HG03025 (cell line): ENCODE measurements around the gene MCC.

Experiments
- ATAC-seq: cut with Tn5 transposase; IDR thresholded peaks from one replicate; pipeline ENCODE4 v1.9.1; 2021; ENCODE audit warnings: mild to moderate bottlenecking, moderate library complexity; ENCODE audit not compliant: unreplicated experiment, low FRiP score

Gene MCC

DNA sequence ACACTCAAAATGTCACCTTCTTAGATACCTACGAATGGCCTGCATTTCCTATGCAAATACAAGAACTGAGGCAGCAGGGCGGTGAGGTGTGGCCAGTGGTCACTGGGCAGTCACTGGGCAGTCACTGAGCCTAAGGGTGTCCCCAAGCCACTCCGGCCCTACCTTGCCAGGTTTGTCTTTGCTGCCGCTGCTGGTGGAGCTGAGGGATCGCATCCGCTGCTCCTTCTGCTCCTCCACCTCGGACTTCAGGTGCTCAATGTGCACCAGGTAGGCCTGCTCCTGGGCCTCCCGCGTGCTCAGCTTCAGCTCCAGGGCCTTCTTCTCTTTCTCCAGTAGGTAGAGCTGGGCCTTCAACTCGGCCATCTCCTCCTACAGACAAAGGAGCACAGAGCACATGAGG lies 439.3 kb downstream of the MCC start:
- ATAC-seq = no peak

DNA sequence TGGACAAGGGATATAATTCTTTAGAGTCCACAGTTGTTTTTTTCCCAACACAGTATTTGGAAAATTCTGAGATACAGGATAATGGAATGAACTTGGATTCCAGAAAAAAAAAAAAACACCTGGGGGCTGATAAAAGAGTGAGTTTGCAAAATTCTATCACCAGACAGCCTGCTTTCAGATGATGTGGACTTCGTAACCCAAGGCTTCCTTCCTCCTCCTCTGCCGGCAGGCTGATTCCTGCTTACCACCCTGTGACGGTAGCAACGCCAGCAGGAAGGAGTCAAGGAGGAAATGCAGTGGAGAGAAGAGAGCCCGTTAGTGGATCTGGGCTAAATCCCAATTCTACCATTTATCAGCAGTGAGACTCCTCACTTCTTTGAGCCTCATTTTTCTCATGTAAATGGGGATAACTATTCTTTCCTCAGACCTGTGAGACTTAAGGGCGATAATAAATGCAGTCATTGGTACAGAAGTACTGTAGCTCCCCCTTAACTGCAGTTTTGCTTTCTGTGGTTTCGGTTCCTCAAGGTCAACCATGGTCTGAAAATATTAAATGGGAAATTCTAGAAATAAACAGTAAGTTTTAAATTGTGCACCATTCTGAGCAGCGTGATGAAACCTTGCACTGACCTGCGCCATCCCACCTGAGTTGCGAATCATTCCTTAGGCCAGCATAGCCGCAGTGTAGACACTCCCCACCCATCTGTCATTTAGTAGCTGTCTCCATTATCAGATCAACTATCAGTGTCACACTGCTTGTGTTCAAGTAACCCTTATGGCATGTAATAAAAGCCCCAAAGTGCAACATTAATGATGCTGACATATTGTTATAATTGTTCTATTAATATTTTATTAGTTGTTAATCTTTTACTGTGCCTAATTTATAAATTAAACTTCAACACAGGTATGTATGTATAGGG lies 440.3 kb downstream of the MCC start:
- ATAC-seq = peak; percentile 94

DNA sequence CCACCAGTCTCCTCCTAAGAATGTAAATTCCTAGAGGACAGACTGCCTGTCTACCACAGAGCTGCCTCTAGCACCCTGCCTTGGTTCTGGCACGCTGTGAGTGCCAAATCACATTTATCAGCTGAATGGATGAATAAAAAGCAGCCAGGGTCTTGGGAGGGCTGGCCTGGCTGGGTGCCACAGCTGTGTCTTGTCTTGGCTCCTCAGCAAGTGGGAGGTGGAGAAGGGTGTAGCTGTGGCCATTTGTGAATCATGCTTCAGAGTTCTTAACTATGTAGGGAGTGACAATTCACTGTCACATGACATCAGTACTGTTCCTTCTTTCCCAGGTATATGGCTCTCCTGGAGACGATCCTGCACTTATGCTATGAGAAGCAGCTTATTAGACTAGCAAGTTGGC lies 441.0 kb downstream of the MCC start:
- ATAC-seq = no peak

DNA sequence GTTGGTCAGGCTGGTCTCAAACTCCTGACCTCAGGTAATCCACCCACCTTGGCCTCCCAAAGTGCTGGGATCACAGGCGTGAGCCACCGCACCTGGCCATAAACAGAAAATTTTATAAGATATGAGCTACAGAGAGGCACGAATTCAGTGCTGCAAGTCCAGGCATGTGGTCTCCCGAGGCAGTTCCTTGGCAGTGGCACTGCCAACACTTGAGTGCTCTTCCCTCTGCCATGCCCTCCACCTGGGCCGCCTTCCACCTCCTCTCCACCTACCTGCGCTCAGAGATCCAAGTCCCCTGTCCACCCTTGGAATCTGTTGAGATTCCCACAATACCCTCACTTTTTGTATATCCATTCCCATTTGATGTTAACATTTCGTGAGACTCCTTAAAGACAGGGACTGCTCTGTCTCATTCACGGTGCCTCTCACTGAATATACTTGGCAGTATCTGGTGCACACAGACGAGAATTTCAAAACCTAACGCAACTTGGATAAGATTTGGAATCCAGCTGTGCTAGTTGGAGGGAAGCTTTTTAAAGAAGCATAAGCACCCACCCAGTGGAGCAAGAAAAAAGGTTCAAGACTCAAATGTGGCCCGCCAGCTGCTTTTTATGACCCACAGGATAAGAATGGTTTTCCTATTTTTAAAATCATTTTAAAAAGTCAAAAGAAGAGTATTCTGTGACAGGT lies 443.3 kb downstream of the MCC start:
- ATAC-seq = no peak

DNA sequence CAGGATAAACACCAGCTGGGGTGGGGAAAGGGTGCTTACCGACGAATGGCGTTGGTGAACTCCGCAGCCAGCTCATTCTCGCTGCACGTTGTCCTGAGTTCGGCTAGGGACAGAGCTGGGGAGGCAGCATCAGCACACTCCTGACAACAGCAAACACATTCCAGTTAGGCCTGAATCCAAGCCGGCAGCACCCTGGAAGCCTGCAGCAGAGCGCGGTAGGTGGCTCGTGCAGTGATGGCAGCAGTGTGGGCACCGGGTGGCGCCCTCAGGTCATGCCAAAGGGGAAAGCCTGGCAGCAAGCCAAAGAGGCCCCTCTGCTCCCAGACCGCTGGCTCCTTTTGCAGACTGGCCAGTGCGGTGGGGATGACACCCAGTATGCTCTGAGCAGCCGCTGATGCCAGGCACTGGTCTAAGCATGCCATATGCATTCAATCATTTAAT lies 444.7 kb downstream of the MCC start:
- no peak for ATAC-seq

DNA sequence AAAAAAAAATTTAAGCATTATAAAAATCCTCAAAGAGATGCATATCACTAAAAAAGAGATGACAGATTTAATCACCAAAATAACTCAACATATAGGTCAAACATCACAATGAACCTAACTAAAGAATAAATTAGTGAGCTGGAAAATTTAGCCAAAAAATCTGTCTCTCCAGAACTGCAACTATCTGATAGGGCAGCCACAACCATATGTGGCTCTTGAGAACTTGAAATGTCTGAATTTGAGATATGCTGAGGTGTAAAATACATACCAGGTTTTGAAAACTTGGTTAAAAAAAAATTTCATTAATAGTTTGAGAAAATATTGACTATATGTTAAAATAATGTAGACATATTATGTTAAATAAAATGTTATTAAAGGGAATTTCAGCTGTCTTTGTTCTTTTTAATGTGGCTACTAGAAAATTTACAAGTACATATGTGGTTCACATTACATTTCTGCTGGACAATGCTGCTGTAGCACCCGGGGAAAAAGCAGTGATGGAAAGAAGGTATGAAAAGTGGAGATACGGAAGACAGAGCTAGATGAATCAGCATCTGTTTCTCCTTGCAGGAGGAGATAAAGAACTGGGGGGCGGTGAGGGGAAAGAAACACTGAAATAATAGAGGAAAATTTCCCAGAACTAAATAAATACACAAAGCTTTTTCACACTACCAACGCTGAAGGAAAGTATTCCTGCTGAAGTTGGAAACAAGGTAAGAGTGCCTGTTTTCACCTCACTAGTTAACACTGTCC lies 445.6 kb downstream of the MCC start:
- ATAC-seq = no peak

DNA sequence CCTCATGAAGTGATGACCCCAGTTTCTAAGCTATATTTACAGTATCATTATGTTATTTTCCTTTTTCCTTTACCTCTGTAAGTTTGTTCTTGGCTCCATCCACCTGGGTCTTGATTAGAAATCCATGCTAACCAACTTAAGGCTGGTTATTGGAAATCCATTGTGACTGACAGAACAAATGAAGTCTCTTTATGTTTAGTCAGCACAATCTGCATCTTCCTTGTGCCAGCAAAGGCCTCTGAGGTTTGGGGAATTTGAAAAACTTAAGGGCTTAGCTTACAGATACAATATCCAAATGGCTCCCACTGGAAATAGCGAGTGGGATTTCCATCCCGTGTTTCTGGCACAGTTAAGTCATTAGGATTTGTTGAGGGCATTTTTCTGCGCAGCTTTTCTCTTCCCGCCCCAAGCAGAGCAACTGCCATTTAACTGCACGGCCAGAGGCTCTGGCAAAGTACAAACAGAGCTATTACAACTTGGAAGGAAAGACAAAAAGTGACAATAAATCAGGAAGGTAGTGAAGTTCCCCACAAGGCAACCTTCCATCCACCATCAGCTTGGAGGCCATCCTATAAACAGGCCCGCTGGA lies 447.5 kb downstream of the MCC start:
- ATAC-seq = no peak

DNA sequence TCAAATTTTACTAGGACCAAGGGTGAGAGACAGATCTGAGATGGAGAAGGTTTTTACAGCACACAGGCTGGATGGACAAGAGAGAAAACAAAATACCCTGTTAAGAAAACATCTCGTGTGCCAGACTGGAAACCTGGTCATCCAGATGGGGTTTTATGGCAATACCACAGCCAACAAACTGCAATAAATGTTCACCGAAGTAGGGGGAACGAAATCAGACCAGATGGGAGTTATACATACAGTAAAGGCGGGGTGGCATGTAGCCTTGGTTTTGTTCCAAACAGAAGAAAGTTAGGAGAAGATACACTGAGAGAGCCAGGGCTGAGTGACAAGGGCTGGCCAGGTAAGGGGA lies 448.3 kb downstream of the MCC start:
- ATAC-seq = no peak

DNA sequence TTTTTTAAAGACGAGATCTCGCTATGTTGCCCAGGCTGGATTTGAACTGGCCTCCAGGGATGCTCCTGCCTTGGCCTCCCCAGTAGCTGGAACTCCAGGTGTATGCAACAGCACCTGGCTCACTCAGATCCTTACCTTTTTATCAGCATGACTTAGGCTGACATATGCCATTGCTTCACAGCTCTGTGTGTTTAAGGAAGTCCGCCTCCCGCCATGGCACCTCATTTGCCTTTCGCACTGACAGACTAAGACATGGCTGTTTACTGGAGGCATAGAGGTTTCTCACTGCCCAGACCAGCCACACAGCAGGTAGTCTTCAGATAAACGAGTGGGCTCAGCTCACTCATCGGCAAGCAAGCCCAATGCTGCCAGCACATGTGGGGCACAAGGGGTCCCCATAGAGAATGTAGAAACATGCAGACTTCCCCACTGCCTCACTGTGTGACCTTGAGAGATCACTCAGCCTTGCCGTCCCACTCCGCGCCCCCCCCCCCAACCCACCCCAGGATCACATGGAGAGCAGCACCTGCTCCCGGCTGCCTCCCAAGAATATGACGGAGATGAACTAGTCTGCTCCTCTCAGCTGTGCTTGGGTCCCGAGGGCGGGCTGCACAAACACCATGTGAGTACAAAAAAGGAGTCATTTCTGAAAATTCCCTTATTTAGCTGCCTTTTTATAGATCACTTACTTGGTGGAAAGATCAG lies 448.9 kb downstream of the MCC start:
- ATAC-seq = no peak

DNA sequence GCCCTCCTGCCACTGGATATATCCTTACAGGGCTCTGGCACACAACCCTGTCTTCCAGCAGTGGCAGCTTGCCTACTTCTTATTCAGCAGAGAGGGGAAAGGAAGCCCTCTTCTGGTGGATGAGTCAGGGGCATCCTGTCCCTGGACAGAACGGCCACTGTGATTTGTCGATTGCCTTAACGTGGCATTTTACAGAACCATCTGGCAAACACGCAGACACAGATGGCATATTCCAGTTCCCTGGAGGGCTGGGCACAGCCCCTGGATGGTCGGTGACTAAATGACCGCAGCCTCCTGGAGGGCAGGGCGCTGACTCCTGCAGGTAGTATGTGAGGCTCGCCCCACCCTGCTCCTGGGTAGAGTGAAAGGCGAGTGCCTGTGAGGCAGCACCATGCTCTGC lies 449.5 kb downstream of the MCC start:
- no peak for ATAC-seq

DNA sequence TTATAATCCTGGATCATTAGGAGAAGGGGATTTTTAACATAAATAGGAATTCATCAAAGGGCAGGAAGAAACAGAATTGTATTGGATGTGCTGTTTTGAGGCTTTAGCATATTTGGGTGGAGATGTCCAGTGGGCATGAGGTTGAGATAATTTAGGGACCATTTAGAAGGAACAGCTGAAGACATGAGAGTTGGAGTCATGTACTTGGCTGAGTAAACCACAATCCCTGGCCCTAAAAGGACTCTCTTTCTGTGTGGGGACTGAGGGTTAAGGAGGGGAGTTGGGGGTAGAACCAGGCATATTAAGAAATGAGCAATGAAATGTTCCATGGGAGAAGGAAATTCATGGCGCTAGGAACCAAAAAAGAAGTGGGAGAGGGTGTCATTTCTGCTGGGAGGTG lies 450.1 kb downstream of the MCC start:
- ATAC-seq = no peak

DNA sequence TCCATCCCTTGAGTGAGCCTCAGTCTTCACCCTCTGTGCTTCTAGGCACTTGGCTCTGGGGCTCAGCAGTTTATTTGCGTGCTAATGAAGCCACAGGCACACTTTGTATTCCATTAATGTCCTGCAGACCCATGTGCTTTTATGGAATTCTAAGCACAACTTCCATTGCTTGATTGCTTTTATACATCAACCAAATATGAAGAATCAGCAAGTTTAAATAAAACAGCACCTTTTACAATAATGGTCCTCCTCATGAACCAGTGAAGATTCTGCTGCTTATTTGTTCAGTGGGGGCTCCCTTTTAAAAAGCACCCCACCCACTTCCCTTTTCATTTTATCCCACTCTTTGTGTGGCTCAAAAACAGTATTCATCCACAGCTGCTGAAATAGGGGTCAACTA lies 451.4 kb downstream of the MCC start:
- no peak for ATAC-seq

DNA sequence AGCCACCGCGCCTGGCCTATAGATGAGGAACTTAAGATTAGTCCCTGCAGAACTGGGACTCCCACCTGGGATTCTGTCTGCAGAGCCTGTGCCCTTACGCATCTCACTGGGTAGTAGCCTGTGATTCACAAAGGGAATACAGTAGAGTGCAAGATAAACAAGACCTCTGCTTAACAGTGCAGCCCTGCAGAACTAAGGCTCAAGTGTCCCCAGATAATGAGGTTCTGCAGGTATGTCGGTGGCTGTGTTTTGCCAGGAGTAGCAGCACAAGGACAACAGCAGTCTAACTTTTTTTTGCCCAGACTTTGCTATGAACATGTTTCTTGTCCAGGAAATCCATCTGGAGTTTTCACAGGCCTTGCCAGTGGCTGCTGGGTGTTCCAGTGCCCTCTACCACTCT lies 451.9 kb downstream of the MCC start:
- ATAC-seq = no peak

DNA sequence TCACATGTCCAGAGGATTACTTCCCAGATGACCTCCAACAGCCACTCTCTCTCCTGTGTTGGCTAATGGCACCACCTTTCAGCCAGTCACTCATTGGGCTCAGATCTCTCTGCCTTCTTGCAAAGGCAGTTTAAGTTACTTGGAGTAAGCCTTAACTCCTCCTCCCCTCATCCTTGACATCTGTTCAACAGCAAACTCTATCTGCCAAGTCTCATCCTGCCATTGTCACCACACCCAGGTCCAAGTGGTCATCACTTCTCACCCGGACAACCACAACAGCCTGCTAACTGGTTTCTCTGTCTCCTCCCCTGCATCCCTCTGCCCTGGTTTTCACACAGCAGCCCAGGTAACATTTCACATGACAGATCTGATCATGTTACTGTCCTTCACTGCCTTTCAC lies 453.2 kb downstream of the MCC start:
- no peak for ATAC-seq

DNA sequence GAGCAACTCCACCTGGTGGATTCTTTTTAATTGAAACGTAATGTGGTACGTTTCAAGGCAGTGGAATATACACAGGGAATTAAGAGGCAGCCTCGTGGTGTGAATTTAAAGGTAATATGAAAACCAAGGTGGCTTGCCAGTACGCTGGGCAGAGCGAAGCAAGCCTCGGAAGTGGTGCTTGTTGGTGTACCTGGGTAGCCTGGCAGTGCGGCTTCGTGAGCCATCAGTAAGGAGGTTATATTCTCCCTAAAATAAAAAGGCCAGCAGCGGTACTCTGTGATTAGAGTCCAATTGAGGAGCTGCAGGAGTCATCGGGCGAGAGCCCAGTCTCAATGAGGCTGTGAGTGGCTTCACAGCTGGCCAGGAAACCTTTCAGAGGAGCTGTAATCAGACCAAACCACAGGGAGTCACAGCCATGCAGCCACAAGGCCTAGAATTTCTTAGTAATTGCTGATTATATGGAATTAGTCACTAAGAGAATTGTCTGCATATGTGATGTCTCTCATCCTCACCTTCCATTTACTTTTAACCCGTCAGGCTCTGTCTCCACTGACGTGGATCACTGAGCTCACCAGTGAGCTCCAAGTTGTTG lies 454.0 kb downstream of the MCC start:
- ATAC-seq = no peak

DNA sequence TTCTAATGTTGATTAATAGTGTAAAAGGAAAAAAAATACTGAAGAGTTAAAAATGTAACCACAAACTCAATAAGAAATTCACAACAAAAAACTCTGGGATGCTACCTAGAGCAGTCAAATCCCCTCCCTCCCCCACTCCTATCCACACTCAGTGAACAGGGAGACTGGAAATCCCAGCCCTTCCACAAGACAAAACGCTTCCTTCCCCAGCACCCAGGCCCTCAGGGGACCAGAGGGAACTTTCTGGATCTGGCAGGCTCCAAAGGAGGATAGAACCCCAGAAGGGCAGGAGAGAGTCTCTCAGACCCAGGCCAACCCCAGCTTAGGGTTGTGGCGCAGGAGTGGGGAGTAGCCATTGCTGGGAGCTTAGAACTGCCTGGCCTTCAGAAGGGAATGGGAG lies 456.7 kb downstream of the MCC start:
- ATAC-seq = no peak

DNA sequence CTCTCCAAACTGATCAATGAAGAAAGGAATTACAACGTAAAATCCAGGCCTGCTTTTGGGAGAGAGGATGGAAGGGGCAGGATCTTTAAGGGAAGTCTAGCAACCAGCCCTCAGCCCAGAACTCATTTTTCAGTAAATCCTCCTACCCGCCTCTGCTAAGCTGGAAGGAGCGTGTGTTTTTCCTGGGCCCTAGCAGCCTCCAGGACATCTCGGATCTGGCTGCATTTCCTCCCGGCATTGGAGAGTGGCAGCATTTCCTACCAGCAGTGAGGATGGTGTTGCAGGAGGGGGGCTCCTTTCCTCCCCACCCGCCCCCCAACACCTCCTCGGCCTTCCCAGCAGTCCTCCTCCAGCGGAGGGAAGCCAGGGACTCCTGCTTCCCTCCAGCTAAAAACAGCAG lies 457.1 kb downstream of the MCC start:
- ATAC-seq = no peak

DNA sequence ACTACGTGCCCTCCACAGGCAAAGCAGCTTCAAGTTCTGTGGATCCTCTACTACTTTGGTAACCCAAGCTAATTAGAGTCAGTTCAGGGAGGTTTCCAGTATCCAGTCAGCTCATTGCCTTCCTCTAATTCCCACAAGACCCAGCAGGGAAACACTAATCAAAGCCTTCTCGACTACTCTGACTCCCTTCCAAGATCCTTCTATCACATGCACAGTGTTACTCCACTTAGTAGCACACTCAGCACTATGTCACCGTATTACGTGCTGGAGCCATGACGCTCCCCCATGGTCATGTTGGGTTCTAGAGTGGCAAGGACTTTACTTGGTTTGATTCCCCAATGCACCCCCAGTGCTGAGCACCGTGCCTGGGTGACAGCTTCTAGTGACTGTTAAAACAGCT lies 458.6 kb downstream of the MCC start:
- no peak for ATAC-seq

DNA sequence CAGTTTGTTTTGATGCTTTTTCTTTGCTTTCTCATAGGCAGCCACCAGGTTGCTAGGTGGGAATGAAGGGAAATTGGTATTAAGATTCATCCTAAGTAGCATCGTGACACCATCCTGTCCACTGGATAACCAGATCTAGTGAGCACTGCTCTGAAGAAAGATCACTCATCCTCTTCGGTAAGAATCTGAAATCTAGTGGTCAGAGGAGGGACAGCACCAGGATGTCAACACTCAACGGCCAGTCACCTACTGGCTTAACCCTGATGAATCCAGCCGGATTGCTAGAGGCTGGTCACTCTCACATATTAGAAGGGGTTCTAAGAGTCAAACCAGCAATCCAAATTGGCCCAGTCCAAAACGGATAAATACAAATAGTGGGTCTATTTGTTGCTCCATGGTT lies 460.8 kb downstream of the MCC start:
- ATAC-seq = no peak

DNA sequence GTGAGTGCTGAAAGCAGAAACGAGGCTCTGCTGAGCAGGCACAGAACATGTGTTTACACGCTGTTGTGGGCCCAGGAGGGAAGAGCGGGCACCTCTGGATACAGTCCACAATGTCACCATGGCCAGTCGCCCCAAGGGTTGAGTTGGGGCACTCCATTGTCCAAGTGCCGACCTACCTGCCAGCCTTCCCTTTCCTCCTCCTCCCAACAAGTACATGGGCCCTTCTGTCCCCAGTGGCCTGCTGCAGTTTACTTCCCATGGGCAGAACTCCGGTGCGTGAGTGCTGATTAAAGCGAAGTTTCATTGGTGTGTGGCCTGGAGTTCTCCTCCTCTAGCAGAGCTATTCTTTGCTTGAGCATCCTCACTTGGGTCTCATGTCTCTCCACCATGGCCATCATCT lies 461.2 kb downstream of the MCC start:
- no peak for ATAC-seq
